Neural progenitor cell (in vitro differentiated cells): Measurements from ENCODE around the gene STRN. TPM values are rescaled to one million over a fixed set of nuclear protein-coding genes. Genes with fewer than 3 reads are reported as not detected.

Experiments used
- DNase-seq: peaks from one replicate; pipeline ENCODE4 v3.0.0-alpha.2; 2016; ENCODE audit warnings: low spot score
- H2AFZ ChIP-seq: fragments of 200-600 bp; sonication (generic); replicated peaks from 2 replicates; pipeline ENCODE4 v1.6.1; 2016; ENCODE audit warnings: antibody characterized with exemption
- H3F3A ChIP-seq: fragments of 200-600 bp; sonication (generic); 2 replicates; pipeline ENCODE4 v1.6.1; 2016; ENCODE audit warnings: antibody characterized with exemption, low read depth
- H3K27ac ChIP-seq: fragments of 200-600 bp; sonication (generic); 2 replicates; pipeline ENCODE4 v1.5.1; 2016; ENCODE audit warnings: mild to moderate bottlenecking
- H3K27me3 ChIP-seq: fragments of 200-600 bp; sonication (generic); 2 replicates; pipeline ENCODE4 v1.6.1; 2016; ENCODE audit warnings: mild to moderate bottlenecking, moderate library complexity
- H3K36me3 ChIP-seq: fragments of 200-600 bp; sonication (generic); 2 replicates; pipeline ENCODE4 v1.5.1; 2016
- H3K4me1 ChIP-seq: fragments of 200-600 bp; sonication (generic); 2 replicates; pipeline ENCODE4 v1.6.1; 2016; ENCODE audit warnings: mixed run types
- H3K4me2 ChIP-seq: fragments of 200-600 bp; sonication (generic); 2 replicates; pipeline ENCODE4 v1.6.1; 2016
- H3K4me3 ChIP-seq: fragments of 200-600 bp; sonication (generic); 2 replicates; pipeline ENCODE4 v1.5.1; 2016
- H3K79me2 ChIP-seq: fragments of 200-600 bp; sonication (generic); 2 replicates; pipeline ENCODE4 v1.6.1; 2016; ENCODE audit warnings: low read depth
- H3K9ac ChIP-seq: fragments of 200-600 bp; sonication (generic); 2 replicates; pipeline ENCODE4 v1.6.1; 2016
- H3K9me3 ChIP-seq: fragments of 200-600 bp; sonication (generic); 2 replicates; pipeline ENCODE4 v1.5.1; 2016; ENCODE audit warnings: low read depth
- H4K20me1 ChIP-seq: fragments of 200-600 bp; sonication (generic); 2 replicates; pipeline ENCODE4 v1.6.1; 2016; ENCODE audit warnings: low read depth
- H3K27ac Mint-ChIP-seq: 3 replicates; pipeline ENCODE4 v1.8.0; 2021; ENCODE audit warnings: mixed read lengths
- H3K27me3 Mint-ChIP-seq: 2 replicates; pipeline ENCODE4 v1.8.0; 2022; ENCODE audit warnings: low read depth, mild to moderate bottlenecking, inconsistent platforms, moderate library complexity, mixed read lengths; ENCODE audit not compliant: insufficient read depth
- H3K36me3 Mint-ChIP-seq: 3 replicates; pipeline ENCODE4 v1.8.0; 2021; ENCODE audit warnings: mixed read lengths
- H3K4me1 Mint-ChIP-seq: 3 replicates; pipeline ENCODE4 v1.8.0; 2021; ENCODE audit warnings: mixed read lengths
- H3K4me3 Mint-ChIP-seq: 3 replicates; pipeline ENCODE4 v1.8.0; 2021; ENCODE audit warnings: mild to moderate bottlenecking, moderate library complexity, mixed read lengths
- H3K9me3 Mint-ChIP-seq: 3 replicates; pipeline ENCODE4 v1.8.0; 2020; ENCODE audit warnings: mixed read lengths
- CTCF ChIP-seq: fragments of 200-600 bp; sonication (generic); IDR thresholded peaks from 2 replicates; pipeline ENCODE4 v1.5.1; 2017; ENCODE audit warnings: antibody characterized with exemption, mild to moderate bottlenecking
- EZH2 ChIP-seq: fragments of 200-600 bp; sonication (generic); IDR thresholded peaks from 2 replicates; pipeline ENCODE4 v1.6.1; 2017; ENCODE audit warnings: antibody characterized with exemption, mild to moderate bottlenecking, moderate library complexity
- EZH2phosphoT487 ChIP-seq: fragments of 200-600 bp; sonication (generic); IDR thresholded peaks from 2 replicates; pipeline ENCODE4 v1.6.1; 2017; ENCODE audit warnings: antibody characterized with exemption
- total RNA-seq: library from RNA; depleted of rRNA; stranded (reverse); fragments of >200 nt; gene quantifications from 2 replicates; pipeline ENCODE4 v1.2.3, GENCODE V29; 2015; ENCODE audit warnings: low replicate concordance

STRN gene
- total RNA-seq, 1 donor from 2014 or later = 20.9 TPM

GRCh38 chr2:36904636-36905035, 61.7 kb downstream of the STRN start:
- no peaks in the 10 kb centered on the region for H3K4me1 Mint-ChIP-seq

GRCh38 chr2:36902385-36903120, 63.8 kb downstream of the STRN start:
- no peaks in the 10 kb centered on the region for H3K9me3 Mint-ChIP-seq
- H3K27ac Mint-ChIP-seq = no peak overlapping the region
- no peaks in the 10 kb centered on the region for H3K4me1 ChIP-seq
- no peak overlapping the region for H2AFZ ChIP-seq
- no peaks in the 10 kb centered on the region for H3K27me3 ChIP-seq
- H3K79me2 ChIP-seq = no peaks in the 10 kb centered on the region
- no peak overlapping the region for H3K4me2 ChIP-seq
- H3K4me1 Mint-ChIP-seq = no peaks in the 10 kb centered on the region
- no peak overlapping the region for H3K4me3 ChIP-seq
- DNase-seq = no peak
- H3K4me3 Mint-ChIP-seq = no peak overlapping the region
- no peaks in the 10 kb centered on the region for H3F3A ChIP-seq
- no peak overlapping the region for H3K27ac ChIP-seq
- peaks cover 4% of the 10 kb centered on the region for H3K27me3 Mint-ChIP-seq
- H3K36me3 Mint-ChIP-seq = peaks cover 3% of the 10 kb centered on the region
- H3K9ac ChIP-seq = no peak overlapping the region
- H3K9me3 ChIP-seq = no peaks in the 10 kb centered on the region
- TF ChIP-seq CTCF (no peak), EZH2 (no peak), EZH2phosphoT487 (no peak)
- no peaks in the 10 kb centered on the region for H3K36me3 ChIP-seq
- no peaks in the 10 kb centered on the region for H4K20me1 ChIP-seq

More at GRCh38 chr2:36904636-36905035, 61.7 kb downstream of the STRN start:
- no peaks in the 10 kb centered on the region for H4K20me1 ChIP-seq
- H3K27ac ChIP-seq = no peak overlapping the region
- no peak for DNase-seq
- no peak overlapping the region for H3K4me3 ChIP-seq
- H2AFZ ChIP-seq = no peak overlapping the region
- Mint-ChIP-seq H3K27me3 (peaks cover 4% of the 10 kb centered on the region), H3K36me3 (peaks cover 3% of the 10 kb centered on the region), H3K9me3 (no peaks in the 10 kb centered on the region), H3K27ac (no peak overlapping the region), H3K4me3 (no peak overlapping the region)
- no peaks in the 10 kb centered on the region for H3K27me3 ChIP-seq
- TF ChIP-seq CTCF (no peak), EZH2phosphoT487 (no peak), EZH2 (no peak)
- H3K9ac ChIP-seq = no peak overlapping the region
- no peaks in the 10 kb centered on the region for H3K79me2 ChIP-seq
- no peak overlapping the region for H3K4me2 ChIP-seq
- H3K4me1 ChIP-seq = no peaks in the 10 kb centered on the region
- no peaks in the 10 kb centered on the region for H3K9me3 ChIP-seq
- H3K36me3 ChIP-seq = no peaks in the 10 kb centered on the region
- H3F3A ChIP-seq = no peaks in the 10 kb centered on the region

- Histone ChIP-seq H3K4me2 (no peak overlapping the region), H3K9me3 (no peaks in the 10 kb centered on the region), H3K27ac (no peak overlapping the region), H3F3A (no peaks in the 10 kb centered on the region), H3K9ac (no peak overlapping the region), H3K27me3 (no peaks in the 10 kb centered on the region), H3K36me3 (peaks cover 5% of the 10 kb centered on the region), H2AFZ (no peak overlapping the region), H3K79me2 (no peaks in the 10 kb centered on the region), H3K4me1 (no peaks in the 10 kb centered on the region), H3K4me3 (no peak overlapping the region), H4K20me1 (no peaks in the 10 kb centered on the region)
- H3K27ac Mint-ChIP-seq = no peak overlapping the region
- H3K9me3 Mint-ChIP-seq = no peaks in the 10 kb centered on the region
- TF ChIP-seq CTCF (no peak), EZH2phosphoT487 (no peak), EZH2 (no peak)
- peaks cover 2% of the 10 kb centered on the region for H3K27me3 Mint-ChIP-seq
- H3K4me3 Mint-ChIP-seq = no peak overlapping the region
- no peak for DNase-seq
- peaks cover 4% of the 10 kb centered on the region for H3K4me1 Mint-ChIP-seq
- no peaks in the 10 kb centered on the region for H3K36me3 Mint-ChIP-seq
Measured at GRCh38 chr2:36892805-36893204, 73.5 kb downstream of the STRN start.
